ENCODE measurements around the gene ZNF532. TPM values are rescaled to one million over a fixed set of nuclear protein-coding genes. Genes with fewer than 3 reads are reported as not detected.

Gene ZNF532
- total RNA-seq, 1 donor from 2014 or later, result 137 TPM

DNA sequence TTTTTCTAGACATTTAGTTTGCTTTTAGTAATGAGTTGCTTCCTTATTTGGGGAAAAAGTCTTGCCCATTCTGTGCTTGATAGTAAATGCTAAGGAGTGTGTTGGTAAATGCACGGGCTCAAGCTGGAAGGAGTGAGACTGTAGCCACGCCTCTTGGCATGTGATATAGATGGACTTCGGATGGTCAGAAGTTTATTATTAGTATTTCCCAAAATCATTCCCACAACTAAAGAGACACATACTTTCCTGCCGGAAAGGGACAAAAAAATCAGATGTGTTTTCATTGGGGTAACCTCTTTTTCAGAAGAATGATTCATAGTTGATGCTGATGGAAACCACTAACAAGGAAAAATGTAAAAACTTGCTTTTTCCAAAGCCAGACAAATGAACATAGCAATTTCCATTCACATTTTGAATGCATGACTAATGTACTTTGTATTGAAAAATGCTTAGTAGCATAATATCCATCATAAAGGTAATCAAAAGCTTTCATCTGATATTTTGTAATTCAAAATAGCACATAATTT is 133.2 kb downstream of the ZNF532 start:
- no peak overlapping the region for H2AFZ ChIP-seq (replicated peaks)
- no peaks in the 10 kb centered on the region for H3K36me3 Mint-ChIP-seq
- no peak overlapping the region for H3K4me3 ChIP-seq
- H3K4me2 ChIP-seq, result no peak overlapping the region
- H3K27ac ChIP-seq, result no peak overlapping the region
- no peak for DNase-seq (ENCODE audit: low spot score)
- peaks cover 37% of the 10 kb centered on the region for H3K4me1 Mint-ChIP-seq
- H3K27me3 ChIP-seq, result no peaks in the 10 kb centered on the region
- no peaks in the 10 kb centered on the region for H3K79me2 ChIP-seq (ENCODE audit: low read depth)
- H3F3A ChIP-seq (ENCODE audit: low read depth), result peaks cover 10% of the 10 kb centered on the region
- H3K9me3 ChIP-seq (ENCODE audit: low read depth), result no peaks in the 10 kb centered on the region
- no peak overlapping the region for H3K9ac ChIP-seq
- no peak overlapping the region for H3K4me3 Mint-ChIP-seq
- peaks cover under 1% of the 10 kb centered on the region for H3K9me3 Mint-ChIP-seq
- no peaks in the 10 kb centered on the region for H3K27me3 Mint-ChIP-seq (ENCODE audit: insufficient read depth, low read depth)
- TF ChIP-seq EZH2phosphoT487 (IDR thresholded peaks at IDR 0.05) (no peak), EZH2 (IDR thresholded peaks at IDR 0.05) (no peak)
- TF ChIP-seq, protein P1, sequence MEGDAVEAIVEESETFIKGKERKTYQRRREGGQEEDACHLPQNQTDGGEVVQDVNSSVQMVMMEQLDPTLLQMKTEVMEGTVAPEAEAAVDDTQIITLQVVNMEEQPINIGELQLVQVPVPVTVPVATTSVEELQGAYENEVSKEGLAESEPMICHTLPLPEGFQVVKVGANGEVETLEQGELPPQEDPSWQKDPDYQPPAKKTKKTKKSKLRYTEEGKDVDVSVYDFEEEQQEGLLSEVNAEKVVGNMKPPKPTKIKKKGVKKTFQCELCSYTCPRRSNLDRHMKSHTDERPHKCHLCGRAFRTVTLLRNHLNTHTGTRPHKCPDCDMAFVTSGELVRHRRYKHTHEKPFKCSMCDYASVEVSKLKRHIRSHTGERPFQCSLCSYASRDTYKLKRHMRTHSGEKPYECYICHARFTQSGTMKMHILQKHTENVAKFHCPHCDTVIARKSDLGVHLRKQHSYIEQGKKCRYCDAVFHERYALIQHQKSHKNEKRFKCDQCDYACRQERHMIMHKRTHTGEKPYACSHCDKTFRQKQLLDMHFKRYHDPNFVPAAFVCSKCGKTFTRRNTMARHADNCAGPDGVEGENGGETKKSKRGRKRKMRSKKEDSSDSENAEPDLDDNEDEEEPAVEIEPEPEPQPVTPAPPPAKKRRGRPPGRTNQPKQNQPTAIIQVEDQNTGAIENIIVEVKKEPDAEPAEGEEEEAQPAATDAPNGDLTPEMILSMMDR (IDR thresholded peaks at IDR 0.05), result no peak
- no peaks in the 10 kb centered on the region for H3K36me3 ChIP-seq
- no peak overlapping the region for H3K27ac Mint-ChIP-seq
- H3K4me1 ChIP-seq, result peaks cover 9% of the 10 kb centered on the region
- no peaks in the 10 kb centered on the region for H4K20me1 ChIP-seq (ENCODE audit: low read depth)

- Histone ChIP-seq H3K4me1 (peaks cover 9% of the 10 kb centered on the region), H3K4me3 (no peak overlapping the region), H3K4me2 (no peak overlapping the region), H3K27me3 (no peaks in the 10 kb centered on the region), H4K20me1 (ENCODE audit: low read depth) (no peaks in the 10 kb centered on the region), H3K9me3 (ENCODE audit: low read depth) (no peaks in the 10 kb centered on the region), H3K36me3 (no peaks in the 10 kb centered on the region), H3K79me2 (ENCODE audit: low read depth) (no peaks in the 10 kb centered on the region), H3K27ac (no peak overlapping the region), H3F3A (ENCODE audit: low read depth) (peaks cover 10% of the 10 kb centered on the region), H3K9ac (no peak overlapping the region), H2AFZ (replicated peaks) (no peak overlapping the region)
- DNase-seq (ENCODE audit: low spot score), result no peak
- H3K27me3 Mint-ChIP-seq (ENCODE audit: insufficient read depth, low read depth), result no peaks in the 10 kb centered on the region
- H3K27ac Mint-ChIP-seq, result no peak overlapping the region
- no peak for TF ChIP-seq EZH2phosphoT487 (IDR thresholded peaks at IDR 0.05)
- no peak for TF ChIP-seq EZH2 (IDR thresholded peaks at IDR 0.05)
- TF ChIP-seq, protein P1 (IDR thresholded peaks at IDR 0.05), result no peak
- H3K4me1 Mint-ChIP-seq, result peaks cover 37% of the 10 kb centered on the region
- no peaks in the 10 kb centered on the region for H3K36me3 Mint-ChIP-seq
- H3K4me3 Mint-ChIP-seq, result no peak overlapping the region
- peaks cover 7% of the 10 kb centered on the region for H3K9me3 Mint-ChIP-seq
Measured at GRCh38 chr18:58998401-58999203, 133.9 kb downstream of the ZNF532 start.

- DNase-seq (ENCODE audit: low spot score), result no peak
- no peak overlapping the region for H3K27ac Mint-ChIP-seq
Measured at GRCh38 chr18:59001166-59001565, 136.5 kb downstream of the ZNF532 start.

More at GRCh38 chr18:59001166-59001565, 136.5 kb downstream of the ZNF532 start:
- Histone ChIP-seq H4K20me1 (ENCODE audit: low read depth) (no peaks in the 10 kb centered on the region), H2AFZ (replicated peaks) (no peak overlapping the region), H3K36me3 (no peaks in the 10 kb centered on the region), H3K9me3 (ENCODE audit: low read depth) (no peaks in the 10 kb centered on the region), H3K4me1 (peaks cover 16% of the 10 kb centered on the region), H3K27me3 (no peaks in the 10 kb centered on the region), H3F3A (ENCODE audit: low read depth) (peaks cover 10% of the 10 kb centered on the region), H3K4me3 (no peak overlapping the region), H3K9ac (no peak overlapping the region), H3K4me2 (no peak overlapping the region), H3K27ac (no peak overlapping the region), H3K79me2 (ENCODE audit: low read depth) (no peaks in the 10 kb centered on the region)
- Mint-ChIP-seq H3K36me3 (no peaks in the 10 kb centered on the region), H3K27me3 (ENCODE audit: insufficient read depth, low read depth) (peaks cover 2% of the 10 kb centered on the region), H3K4me1 (peaks cover 41% of the 10 kb centered on the region), H3K4me3 (no peak overlapping the region), H3K9me3 (peaks cover 10% of the 10 kb centered on the region)
- TF ChIP-seq EZH2phosphoT487 (IDR thresholded peaks at IDR 0.05) (no peak), EZH2 (IDR thresholded peaks at IDR 0.05) (no peak)
- TF ChIP-seq, protein P1 (IDR thresholded peaks at IDR 0.05), result no peak
